NCI-H460 (cell line): Measurements from ENCODE around the gene WIZ. TPM values are rescaled to one million over a fixed set of nuclear protein-coding genes. Genes with fewer than 3 reads are reported as not detected.

Source experiments
- DNase-seq: peaks from one replicate; pipeline ENCODE4 v3.0.0-alpha.2; 2016; ENCODE audit warnings: low read depth; ENCODE audit errors: extremely low read depth
- total RNA-seq: library from RNA; depleted of rRNA; stranded (reverse); fragments of >200 nt; shearing (Covaris generic); gene quantifications from 2 replicates; pipeline ENCODE4 v1.2.3, GENCODE V29; 2014

Gene WIZ
- total RNA-seq, 1 experiment from 2014 or later = 9.3 TPM

DNA sequence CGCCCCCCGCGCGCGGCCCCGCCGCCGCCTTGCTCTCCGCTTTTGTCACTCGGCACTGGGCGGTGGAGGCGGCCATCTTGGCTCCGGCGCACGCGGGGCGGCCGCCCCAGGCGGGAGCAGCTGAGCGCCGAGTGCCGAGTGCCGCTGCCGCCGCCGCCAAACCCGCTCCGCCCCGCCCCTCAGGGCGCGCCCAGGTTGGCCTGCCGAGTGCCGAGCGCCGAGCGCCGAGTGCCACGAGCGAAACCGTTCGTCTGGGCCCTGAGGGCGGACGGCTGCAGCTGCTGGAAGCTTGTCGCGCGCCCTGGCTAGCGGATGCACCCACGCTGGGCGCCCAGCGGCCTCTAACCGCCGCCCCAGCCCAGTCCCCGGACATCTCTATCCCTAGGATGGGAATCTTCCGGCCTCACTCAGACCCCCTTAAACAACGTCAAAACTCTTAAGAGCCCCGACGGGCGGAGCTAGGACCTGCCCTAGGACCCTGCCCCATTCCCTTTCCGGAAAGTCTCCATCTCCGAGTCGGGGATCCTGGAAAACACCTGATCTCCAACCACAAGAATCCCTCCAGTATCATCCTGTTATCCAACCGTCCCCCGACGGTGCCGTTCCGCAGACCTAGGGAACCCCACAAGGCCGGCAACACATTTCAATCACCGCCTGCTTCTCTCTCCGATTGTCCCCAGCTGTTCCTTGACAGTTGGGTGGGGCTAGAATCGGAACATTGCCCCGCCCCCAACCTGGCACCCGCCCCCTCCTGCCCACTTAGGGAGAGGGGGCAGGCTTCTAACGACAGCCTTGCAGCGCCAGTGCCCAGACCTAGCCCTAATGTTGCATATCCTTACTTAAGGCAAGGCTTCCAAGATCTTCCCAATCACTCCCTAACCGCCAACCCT lies 16.9 kb downstream of the WIZ start:
- peak; percentile 72 for DNase-seq

DNA sequence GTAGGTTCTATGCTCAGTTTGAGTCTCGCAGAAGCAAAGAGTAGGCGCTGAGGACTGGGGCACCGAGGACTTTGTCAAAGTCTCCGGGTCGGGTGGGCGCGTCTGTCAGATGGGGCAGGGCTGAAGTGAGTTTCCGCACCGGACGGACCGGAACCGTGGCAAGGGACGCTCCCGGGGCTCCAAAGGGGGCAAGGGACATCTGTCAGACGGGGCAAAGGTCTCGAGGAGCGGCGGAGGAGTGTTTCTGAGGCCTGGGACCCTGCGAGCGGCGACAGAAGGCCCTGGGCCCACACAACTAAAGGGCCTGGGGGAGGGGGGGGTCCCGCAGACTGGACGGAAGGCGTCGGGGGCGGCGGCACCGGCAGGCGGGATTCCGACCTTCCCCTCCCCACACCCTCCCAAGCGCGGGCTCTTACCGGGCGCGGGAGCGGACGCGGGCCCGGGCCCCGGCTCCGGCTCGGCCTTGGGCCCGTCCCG lies 17.7 kb downstream of the WIZ start:
- DNase-seq = no peak

DNA sequence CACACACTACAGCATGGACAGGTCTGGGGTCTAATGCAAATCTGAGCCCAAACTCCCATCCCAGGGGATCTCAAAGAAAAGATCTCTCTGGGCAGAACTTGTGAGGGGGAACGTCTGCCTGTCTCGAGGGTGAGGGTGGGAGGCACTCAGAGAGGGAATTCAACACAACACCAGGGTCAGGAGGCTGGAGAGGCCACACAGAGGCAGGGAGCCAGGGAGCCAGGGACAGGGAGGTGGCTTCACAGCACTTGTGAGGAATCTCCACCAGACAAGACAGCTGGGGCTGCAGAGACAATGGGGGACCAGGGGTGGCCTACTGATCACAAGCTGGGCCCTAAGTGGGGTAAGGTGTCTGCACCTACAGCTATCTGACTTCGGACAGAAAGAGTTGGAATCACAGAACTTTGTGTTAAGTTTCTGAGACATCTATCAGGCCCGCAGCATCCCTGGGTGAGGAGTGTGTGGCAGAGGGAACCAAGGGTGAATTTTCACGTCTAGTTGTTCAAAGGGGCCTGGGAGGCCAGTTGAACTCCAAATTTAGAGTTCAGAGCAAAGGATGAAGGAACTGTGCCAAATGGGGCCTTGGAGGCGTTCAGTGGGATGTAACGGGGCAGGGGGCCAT lies 18.2 kb downstream of the WIZ start:
- DNase-seq = no peak

DNA sequence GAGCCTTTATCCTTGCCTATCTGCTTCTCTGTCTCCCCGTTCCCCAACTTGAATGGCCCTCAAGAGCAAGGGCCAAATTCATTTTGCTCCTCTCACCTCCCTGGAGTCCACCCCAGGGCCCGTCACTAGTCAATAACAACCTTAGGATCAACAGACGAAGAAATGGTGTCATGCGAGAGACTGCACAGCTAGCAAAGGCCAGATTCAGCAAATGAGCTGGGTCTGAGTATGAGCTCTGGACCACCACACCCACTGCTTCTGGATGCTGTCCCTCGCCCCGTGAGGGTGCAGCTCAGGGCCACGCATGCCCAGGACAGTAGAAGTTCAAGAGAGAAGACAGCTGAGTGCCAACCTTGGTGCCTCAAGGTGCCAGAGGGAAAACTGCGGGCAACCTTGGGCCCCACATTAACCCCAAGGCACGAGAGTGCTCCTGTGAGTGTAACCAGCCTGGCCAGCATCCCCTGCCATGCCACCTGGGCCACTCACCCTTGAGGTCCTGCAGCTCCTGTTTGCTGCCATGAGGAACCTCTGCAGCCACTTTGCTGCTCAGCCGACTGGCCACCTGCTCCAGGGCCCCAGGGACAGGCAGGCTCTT lies 19.1 kb downstream of the WIZ start:
- no peak for DNase-seq

DNA sequence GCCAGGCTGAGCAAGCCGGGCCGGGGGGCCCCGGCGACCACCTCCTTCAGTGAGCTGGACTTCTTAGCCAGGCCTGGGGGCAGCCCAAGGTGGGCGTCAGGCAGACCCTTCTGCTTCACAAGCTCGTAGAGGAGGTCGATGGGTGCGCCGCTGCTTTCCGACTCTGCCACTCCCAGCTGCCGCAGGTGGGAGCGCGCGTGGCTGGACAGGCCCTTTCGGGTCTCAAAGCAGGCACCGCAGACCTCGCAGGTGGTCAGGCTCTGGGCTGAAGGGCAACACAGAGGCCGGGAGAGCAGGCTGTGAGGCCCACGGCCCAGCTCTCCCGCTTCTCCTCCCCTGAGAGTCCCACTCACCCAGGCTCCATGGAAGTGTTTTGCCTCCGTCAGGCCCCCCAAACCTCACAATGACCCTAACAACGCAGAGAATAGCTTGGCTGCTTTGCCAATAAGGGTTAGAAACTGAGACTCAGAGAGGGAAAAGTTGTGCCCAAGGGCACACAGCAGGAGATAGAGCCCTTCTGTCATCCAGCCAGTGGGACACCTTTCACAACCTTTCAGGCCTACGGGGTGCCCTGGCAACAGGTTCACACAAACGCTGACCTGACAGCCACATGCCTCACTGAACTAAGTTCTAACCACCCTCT lies 19.8 kb downstream of the WIZ start:
- DNase-seq = no peak

DNA sequence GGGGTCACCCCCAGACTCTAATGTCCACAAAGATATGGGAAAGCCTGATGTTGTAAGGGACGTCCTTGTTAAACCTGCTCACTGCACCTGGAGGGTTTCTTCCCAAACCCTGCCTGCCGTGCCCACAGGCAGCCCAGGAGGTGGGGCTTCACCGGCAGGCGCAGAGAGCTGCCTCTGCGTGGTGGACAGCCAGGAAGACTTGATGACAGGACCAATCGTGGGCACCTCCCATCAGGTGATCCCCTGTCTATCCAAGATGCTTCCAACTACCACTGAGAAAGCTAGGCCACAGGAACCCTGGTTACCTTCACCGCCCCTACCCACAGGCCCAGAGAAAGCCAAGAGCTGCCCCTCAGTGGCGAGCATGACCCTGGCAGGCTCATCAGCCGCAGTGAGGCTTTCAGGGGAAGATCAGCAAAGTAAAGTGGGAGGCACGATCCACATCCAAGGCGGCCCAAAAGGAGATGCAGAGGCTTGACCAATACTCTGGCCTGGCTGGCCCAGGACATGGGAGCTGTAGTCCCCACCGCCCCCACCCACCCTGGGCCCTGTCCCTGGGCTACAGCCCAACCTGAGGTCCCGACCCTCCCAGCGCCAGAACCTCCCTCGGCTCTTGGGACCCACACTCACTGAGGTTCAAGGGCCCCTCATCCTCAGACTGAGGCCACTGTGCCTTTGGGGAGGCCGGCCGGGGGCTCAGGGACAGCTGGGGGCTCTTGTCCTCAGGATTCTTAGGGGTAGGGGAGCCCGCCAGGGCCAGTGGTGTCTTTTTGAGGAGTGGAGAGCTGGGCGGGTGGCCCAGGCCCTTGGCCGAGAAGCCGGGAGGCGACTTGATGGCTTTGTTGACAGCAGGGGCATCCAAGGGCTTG lies 20.6 kb downstream of the WIZ start:
- DNase-seq = no peak

DNA sequence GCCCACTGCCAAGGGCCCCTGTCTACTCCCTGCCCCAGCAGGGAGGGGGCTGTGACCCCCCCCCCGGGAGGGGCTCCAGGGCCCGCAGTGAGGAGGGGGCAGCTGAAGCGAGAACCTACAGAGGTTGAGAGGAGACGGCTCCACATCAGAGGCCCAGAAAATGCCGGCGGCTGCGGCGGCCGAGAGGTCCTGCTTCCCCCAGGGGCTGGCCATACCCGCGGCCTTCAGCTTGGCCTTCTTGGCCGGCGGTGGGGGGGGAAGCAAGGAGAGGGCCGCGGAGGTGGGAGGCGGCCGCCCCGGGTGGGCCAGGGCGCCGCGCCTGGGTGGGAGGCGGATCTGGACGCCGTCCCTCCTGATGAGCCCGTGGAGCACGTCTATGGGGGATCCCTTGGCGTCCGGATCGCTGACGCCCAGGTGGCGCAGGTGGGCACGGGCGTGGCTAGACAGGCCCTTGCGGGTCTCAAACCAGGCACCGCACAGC lies 21.7 kb downstream of the WIZ start:
- no peak for DNase-seq

DNA sequence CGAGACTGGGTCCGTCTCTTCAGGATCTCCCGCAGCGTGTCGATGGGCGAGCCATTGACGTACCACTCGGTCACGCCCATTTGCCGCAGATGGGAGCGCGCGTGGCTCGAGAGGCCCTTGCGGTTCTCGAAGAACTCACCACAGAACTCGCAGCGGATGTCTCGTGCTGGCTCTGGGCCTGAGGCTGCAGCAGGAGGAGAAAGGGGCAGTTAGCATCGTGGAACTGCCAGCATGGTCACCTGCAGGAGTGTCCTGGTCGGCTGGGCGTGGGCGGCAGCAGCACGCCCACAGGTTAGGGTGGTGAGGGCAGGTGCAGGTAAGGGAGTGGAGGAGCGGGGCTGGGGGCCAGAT lies 22.4 kb downstream of the WIZ start:
- DNase-seq = no peak

DNA sequence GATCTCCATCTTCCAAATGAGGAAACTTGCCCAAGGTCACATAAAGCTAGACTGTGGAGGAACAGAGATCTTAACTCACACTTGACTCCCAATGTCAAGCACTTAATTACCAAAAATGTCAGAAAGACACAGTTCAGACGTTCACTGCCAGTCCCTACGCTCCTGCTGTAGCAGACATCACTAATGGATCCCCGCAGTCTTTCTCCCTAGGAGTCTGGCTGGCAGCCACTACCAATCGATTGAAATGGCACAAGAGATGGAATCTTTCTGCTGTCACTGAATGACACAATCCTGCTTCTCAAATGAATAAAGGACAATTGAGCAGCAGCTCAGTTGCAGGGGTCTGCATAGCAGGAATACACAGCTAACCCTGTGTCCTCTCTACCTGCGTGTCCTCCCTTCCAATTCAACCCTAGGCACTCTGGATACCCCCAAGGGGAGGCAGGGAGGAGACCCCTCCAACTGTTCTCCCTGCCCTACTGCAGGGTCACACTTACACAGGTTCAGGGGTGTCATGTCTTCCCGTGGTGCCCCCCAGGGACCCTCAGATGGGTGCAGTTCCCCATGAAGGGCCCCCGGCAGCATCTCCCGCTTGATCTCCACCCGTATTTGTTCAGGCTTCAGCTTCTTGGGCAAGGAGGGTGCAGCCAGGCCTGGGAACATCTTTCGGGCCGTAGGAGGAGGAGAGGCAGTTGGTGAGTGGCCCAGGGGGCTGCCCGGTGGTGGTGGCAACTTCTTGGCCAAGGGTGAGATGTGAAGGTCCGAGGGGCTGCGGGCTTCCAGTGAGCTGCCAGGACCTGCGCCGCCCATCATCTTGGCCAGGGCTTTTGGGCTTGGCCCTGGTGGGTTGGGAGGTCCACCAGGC lies 23.0 kb downstream of the WIZ start:
- DNase-seq = no peak

DNA sequence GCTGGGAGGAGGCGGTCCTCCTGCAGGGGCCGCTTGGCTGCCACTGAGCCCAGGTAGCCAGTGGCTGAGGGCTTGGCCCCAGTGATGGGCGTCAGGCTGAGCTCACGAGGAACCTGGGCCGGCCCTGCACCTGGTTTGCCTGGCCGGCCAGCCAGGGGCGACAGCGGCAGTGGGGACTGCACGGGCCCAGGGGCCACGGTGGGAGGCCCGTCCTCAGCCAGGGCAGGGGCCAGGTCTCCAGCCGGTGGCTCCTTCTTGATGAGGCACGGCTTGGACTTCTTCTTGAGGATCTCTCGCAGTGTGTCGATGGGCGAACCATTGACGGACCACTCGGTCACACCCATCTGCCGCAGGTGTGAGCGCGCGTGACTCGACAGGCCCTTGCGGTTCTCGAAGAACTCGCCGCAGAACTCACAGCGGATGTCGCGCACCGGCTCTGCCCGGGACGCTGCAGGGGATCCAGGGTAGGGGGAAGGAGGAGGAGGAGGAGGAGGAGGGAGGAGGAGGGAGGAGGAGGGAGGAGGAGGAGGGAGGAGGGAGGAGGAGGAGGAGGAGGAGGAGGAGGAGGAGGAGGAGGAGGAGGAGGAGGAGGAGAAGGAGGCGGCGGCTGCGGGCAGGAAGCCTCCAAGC lies 24.3 kb downstream of the WIZ start:
- DNase-seq = no peak

DNA sequence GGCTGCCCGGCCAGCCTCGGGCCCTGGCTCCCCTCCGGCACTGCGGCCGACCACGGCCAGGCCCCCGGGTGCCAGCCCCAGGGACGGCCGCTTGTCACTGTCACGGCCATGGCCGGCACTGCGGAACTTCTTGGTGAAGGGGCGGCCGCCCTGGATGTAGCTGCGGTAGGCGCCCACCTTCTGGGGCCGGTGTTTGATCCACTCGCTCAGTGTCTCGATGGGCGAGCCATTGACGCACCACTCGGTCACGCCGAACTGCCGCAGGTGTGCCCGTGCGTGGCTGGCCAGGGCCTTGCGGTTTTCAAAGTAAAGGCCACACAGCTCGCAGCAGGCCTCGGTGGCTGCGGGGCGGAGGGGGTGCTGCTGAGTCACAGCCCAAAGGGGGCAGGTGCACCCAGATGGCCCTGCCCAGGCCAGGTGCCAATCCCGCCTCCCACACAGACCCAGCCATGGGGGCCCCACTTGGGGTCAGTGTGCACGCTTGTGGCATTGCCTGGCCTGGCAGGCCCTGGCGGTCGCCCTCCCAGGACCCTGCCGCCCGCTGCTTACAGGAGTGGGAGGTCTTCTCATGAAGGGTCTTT lies 25.0 kb downstream of the WIZ start:
- DNase-seq = no peak

DNA sequence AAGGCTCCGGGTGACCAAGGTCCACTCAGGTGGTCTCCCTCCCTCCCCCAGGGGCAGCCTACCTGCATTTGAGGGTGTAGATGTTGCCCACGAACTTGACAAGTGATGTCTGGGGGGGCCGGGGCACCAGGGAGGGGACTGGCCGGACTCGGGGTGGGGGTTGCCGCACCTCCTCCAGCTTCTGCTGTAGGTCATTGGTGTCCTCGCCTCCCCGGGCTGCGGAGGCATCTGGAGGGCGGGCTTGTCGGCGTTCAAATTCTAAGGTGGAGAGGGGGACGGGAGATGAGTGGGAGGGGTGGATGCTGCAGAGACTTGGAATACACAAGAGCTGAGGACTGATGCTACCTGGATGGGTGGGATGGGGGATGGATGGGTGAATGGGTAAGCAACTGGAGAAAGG lies 25.6 kb downstream of the WIZ start:
- no peak for DNase-seq

DNA sequence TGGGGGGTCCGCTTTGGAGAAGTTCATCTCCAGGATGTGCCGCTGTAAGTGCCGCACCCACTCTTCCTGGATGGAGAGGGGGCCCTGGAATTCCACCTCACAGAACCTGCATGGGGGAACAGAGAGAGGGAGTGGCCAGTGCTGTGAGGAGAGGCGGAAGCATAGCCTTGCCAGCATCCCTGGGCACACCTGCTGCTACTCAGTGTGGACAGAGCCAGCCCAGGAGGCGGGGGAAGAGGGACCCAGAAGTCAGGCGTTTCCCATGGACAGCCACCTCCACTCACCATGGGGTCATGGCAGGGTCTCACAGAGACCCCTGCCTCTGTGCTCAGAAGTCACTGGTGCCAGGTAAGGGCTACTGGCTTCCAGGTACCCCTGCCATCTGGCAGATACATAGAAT lies 26.6 kb downstream of the WIZ start:
- no peak for DNase-seq

DNA sequence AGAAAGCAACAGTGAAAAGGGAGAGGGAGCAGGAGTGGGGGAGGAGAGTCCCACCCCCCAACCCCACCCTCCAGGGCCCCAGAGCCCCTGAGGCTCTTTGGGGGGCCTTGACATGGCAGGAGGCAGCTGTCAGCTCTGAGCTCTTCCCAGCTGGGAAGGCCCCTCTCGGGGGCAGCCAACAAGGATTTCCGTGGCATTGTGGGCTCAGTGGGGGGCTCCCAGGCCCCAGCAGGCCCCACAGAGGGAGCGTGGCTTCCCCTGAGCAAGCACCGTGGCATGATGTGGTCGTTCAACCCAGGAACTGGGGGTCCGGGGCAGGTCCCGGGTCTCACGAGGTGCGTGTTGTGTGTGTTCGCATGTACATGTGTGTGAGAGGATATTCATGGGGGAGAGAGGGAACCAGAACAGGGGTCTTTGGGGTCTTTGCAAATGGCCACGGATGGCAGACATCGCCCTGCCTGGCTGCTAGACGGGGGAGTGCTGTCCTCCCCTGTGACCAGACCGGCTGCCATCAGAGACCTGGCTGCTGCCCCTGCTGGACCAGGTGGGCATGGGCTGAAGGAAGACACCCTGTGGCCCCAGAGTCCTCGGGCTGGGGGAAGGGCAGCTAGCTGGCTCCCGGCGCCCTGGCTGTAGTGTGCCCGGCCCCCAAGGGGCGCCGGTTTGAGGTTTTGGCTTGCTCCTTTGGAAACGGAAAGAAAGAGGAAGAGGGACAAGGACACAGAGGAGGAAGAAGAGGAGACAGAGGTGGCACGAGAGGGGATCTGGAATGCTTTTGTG lies 27.3 kb downstream of the WIZ start:
- DNase-seq = no peak

DNA sequence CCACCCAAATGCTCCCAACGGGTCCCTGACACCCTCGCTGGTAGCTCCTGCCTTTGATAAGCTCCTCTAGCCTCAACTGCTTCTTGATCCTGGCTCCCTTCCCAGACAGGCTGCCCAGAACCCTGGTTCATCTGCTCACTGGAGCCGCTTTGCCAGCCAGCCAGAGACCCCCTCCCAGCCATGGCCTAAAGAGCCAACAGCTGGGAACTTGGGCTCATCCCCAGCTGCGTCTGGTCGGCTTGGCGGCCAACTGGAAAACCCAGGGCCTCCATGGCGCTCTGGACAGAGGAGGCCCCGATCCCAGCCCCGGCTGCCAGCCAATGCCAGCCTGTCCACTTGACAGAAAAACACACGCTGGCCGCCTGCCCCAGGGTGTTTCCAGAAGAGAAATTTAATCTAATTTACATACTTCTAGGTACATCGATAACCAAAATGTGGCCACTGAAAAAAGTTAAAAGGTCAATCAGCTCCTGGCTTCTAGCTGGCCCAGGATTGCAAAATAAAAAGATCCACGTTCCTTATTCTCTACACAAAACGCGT lies 28.0 kb downstream of the WIZ start:
- DNase-seq = no peak

DNA sequence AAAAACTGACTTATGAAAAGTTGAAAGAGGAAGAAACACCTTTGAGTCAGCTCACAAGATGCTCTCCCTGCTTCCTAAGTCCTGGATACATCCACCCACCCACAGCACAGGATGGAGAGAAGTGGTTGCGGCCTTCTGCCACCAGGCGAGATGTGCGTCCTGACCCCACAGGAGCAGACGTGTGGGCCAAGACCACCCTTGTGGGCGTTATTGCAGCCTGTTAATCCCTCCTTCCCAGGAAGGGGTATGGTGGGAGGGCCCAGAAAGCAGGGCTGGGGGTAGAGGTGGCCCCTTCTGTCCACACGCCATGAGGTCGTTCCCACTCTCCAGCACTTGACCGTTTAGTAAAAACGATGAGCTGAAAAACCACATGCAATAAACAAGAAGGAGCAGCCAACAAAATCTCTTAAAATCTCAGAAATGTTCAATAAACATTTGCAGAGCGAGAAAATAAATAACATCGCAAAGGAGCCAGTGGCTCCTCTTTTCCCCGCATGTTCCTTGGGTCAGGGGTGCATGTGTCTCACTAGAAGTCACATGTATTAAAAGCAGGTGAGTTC lies 28.5 kb downstream of the WIZ start:
- DNase-seq = no peak

DNA sequence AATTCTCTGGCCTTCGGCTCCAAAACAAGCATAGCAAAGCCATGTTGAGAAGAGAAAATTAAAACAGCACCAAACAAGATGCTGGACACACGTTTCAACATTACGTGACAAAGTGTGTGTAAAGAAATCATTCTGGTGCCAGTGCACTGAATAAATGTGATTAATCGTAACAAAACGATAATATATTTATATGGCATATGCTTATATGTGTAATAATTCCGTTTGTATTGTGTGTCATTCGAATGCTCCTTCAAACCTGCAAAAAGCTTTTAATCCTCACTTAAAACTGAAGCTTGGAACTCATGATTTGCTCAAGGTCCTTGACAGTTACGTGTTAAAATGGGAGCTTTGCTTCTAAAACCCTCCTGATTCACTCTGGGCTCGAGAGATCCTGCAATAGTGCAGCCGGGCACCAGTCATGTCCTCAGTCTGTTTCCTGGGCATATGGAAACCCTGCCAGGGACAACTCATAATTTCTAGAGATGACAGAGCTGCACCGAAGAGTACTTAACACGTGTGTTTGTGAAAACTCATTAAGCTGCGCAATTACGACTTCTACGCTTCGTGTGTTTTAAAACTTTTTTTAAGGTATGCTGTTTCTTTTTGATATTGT lies 30.2 kb downstream of the WIZ start:
- no peak for DNase-seq
